ENCODE measurements around the gene SH3GL3.

Gene SH3GL3

DNA sequence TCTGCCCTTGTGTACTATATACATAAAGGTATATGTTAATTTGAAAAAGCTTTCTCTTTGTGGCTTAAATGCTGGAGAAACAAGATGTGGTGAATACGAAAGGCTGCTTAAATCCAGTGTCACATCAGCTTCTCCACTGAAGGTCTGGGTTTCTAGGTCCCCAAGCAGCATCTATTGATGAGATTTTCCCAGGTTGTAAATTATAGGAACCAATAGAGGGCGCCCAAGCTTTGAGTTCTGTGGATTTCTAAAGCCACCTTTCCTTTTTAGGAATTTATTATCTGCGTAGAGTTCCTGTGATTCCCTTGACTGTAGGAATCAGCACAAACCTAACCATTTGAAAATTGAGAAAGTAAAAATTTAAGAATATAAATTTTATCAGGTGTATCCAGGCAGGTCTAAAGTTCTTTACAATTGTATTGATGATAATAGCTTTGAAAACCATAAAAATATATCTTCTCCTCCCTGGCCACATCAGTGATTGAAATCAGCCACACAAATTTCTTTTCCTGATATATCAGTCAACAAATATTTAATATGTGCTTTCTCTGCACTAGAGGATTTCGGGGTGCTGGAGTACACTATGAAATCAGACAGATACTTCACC is 118.5 kb downstream of the SH3GL3 start:
- ChIA-PET POLR2A (no interaction called here), CTCF (interaction anchor here (0.7 to 11.5 kb wide), 13 partner anchors 10 to 319 kb away, joined by 3 to 212 read pairs (median 4); partner anchors contain the start of gene SH3GL3)
- H3K4me3 ChIP-seq (ENCODE audit: low read depth, low read length): no peak overlapping the region
- peak; percentile 31 for TF ChIP-seq CTCF (IDR thresholded peaks at IDR 0.05; ENCODE audit: insufficient read depth, low read length, missing control alignments)
- no peak for DNase-seq (ENCODE audit: low read depth, low spot score)

GRCh38 chr15:83567318-83567717 is 120.2 kb downstream of the SH3GL3 start:
- no peak for TF ChIP-seq CTCF (IDR thresholded peaks at IDR 0.05; ENCODE audit: insufficient read depth, low read length, missing control alignments)
- POLR2A ChIA-PET: no interaction called here
- CTCF ChIA-PET: interaction anchor here (0.9 to 1.1 kb wide), 2 partner anchors 129 to 319 kb away, joined by 3 to 6 read pairs; no protein-coding TSS in a partner anchor
- DNase-seq (ENCODE audit: low read depth, low spot score): no peak
- H3K4me3 ChIP-seq (ENCODE audit: low read depth, low read length): no peak overlapping the region

DNA sequence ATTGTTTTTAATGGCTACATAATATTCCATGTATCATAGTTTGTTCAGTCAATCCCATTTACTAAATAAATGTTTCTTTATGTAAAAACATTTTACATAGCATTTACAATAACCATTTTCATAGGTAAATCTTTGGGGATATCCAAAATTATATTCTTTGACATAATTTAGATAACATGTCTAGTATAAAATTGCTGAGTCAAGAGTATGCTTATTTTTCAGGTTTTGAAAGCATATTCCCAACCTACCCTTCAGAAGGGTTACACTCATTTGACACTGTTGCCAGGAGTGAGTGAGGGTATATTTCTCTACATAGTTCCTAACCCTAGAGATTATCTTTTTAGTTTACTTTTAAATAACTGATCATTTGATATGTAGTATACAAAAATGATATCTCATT is 122.2 kb downstream of the SH3GL3 start:
- no peak for DNase-seq (ENCODE audit: low read depth, low spot score)
- CTCF ChIA-PET: interaction anchor here (4.0 to 5.5 kb wide), 3 partner anchors 9 to 321 kb away, joined by 32 to 61 read pairs (median 44); no protein-coding TSS in a partner anchor

GRCh38 chr15:83570756-83571155 is 123.6 kb downstream of the SH3GL3 start:
- ChIA-PET POLR2A (no interaction called here), CTCF (interaction anchor here (1.0 to 5.5 kb wide), 7 partner anchors 9 to 323 kb away, joined by 3 to 61 read pairs (median 11); partner anchors contain the start of gene SH3GL3)
- H3K4me3 ChIP-seq (ENCODE audit: low read depth, low read length): no peak overlapping the region
- DNase-seq (ENCODE audit: low read depth, low spot score): no peak
- TF ChIP-seq CTCF (IDR thresholded peaks at IDR 0.05; ENCODE audit: insufficient read depth, low read length, missing control alignments): no peak

More for the DNA sequence above, 122.2 kb downstream of the SH3GL3 start:
- POLR2A ChIA-PET: no interaction called here
- H3K4me3 ChIP-seq (ENCODE audit: low read depth, low read length): no peak overlapping the region
- no peak for TF ChIP-seq CTCF (IDR thresholded peaks at IDR 0.05; ENCODE audit: insufficient read depth, low read length, missing control alignments)

GRCh38 chr15:83571820-83572707 is 124.9 kb downstream of the SH3GL3 start:
- POLR2A ChIA-PET: no interaction called here
- DNase-seq (ENCODE audit: low read depth, low spot score): no peak

More at GRCh38 chr15:83571820-83572707, 124.9 kb downstream of the SH3GL3 start:
- H3K4me3 ChIP-seq (ENCODE audit: low read depth, low read length): no peak overlapping the region
- CTCF ChIA-PET: interaction anchor here (0.7 to 5.5 kb wide), 13 partner anchors 8 to 329 kb away, joined by 3 to 61 read pairs (median 5); partner anchors contain the start of gene SH3GL3
- TF ChIP-seq CTCF (IDR thresholded peaks at IDR 0.05; ENCODE audit: insufficient read depth, low read length, missing control alignments): peak; percentile 37
